ENCODE data around the gene NTN3. TPM values are rescaled to one million over a fixed set of nuclear protein-coding genes. Genes with fewer than 3 reads are reported as not detected.

Gene NTN3
- total RNA-seq, 1 donor = 0.36 TPM

- Histone ChIP-seq H3K36me3 (ENCODE audit: insufficient read depth, low read length) (no peaks in the 10 kb centered on the region), H4K20me1 (ENCODE audit: insufficient read depth, low read length) (peaks cover 11% of the 10 kb centered on the region), H3K4me1 (ENCODE audit: insufficient read depth, low read length) (peaks cover 13% of the 10 kb centered on the region), H3K27ac (ENCODE audit: low read depth, low read length) (no peak overlapping the region), H3K4me2 (ENCODE audit: insufficient read depth, low read length) (no peak overlapping the region), H3K27me3 (ENCODE audit: insufficient read depth, low read length) (no peaks in the 10 kb centered on the region), H3K4me3 (ENCODE audit: insufficient read depth, low read length) (no peak overlapping the region), H3K9me3 (ENCODE audit: low read depth, low read length) (no peaks in the 10 kb centered on the region), H3K79me2 (ENCODE audit: insufficient read depth, low read length) (peaks cover 16% of the 10 kb centered on the region), H2AFZ (ENCODE audit: low read length) (no peak overlapping the region)
- TF ChIP-seq, protein P1, sequence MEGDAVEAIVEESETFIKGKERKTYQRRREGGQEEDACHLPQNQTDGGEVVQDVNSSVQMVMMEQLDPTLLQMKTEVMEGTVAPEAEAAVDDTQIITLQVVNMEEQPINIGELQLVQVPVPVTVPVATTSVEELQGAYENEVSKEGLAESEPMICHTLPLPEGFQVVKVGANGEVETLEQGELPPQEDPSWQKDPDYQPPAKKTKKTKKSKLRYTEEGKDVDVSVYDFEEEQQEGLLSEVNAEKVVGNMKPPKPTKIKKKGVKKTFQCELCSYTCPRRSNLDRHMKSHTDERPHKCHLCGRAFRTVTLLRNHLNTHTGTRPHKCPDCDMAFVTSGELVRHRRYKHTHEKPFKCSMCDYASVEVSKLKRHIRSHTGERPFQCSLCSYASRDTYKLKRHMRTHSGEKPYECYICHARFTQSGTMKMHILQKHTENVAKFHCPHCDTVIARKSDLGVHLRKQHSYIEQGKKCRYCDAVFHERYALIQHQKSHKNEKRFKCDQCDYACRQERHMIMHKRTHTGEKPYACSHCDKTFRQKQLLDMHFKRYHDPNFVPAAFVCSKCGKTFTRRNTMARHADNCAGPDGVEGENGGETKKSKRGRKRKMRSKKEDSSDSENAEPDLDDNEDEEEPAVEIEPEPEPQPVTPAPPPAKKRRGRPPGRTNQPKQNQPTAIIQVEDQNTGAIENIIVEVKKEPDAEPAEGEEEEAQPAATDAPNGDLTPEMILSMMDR (IDR thresholded peaks at IDR 0.05; ENCODE audit: extremely low read depth, low read depth, low read length) = no peak
- no peak for DNase-seq (ENCODE audit: insufficient read length, low spot score, missing footprints)
Observed at GRCh38 chr16:2472488-2472864, 1.4 kb downstream of the NTN3 start.

- Histone ChIP-seq H2AFZ (ENCODE audit: low read length) (no peak overlapping the region), H3K4me2 (ENCODE audit: insufficient read depth, low read length) (no peak overlapping the region)
- no peak for DNase-seq (ENCODE audit: insufficient read length, low spot score, missing footprints)
Observed at GRCh38 chr16:2472885-2473445, 1.9 kb downstream of the NTN3 start.

GRCh38 chr16:2473446-2473926 is 2.4 kb downstream of the NTN3 start:
- peak overlapping the region; percentile 50 for H3K4me3 ChIP-seq (ENCODE audit: insufficient read depth, low read length)
- DNase-seq (ENCODE audit: insufficient read length, low spot score, missing footprints) = no peak
- peaks cover 26% of the 10 kb centered on the region for H3K79me2 ChIP-seq (ENCODE audit: insufficient read depth, low read length)
- no peak overlapping the region for H3K27ac ChIP-seq (ENCODE audit: low read depth, low read length)
- H3K4me2 ChIP-seq (ENCODE audit: insufficient read depth, low read length) = peak overlapping the region; percentile 88
- no peaks in the 10 kb centered on the region for H3K36me3 ChIP-seq (ENCODE audit: insufficient read depth, low read length)
- no peaks in the 10 kb centered on the region for H3K27me3 ChIP-seq (ENCODE audit: insufficient read depth, low read length)
- peaks cover 16% of the 10 kb centered on the region for H4K20me1 ChIP-seq (ENCODE audit: insufficient read depth, low read length)
- H3K9me3 ChIP-seq (ENCODE audit: low read depth, low read length) = no peaks in the 10 kb centered on the region
- peaks cover 10% of the 10 kb centered on the region for H3K4me1 ChIP-seq (ENCODE audit: insufficient read depth, low read length)
- TF ChIP-seq, protein P1 (IDR thresholded peaks at IDR 0.05; ENCODE audit: extremely low read depth, low read depth, low read length) = no peak
- H2AFZ ChIP-seq (ENCODE audit: low read length) = no peak overlapping the region

More at GRCh38 chr16:2472885-2473445, 1.9 kb downstream of the NTN3 start:
- H3K9me3 ChIP-seq (ENCODE audit: low read depth, low read length) = no peaks in the 10 kb centered on the region
- TF ChIP-seq, protein P1 (IDR thresholded peaks at IDR 0.05; ENCODE audit: extremely low read depth, low read depth, low read length) = no peak
- no peak overlapping the region for H3K4me3 ChIP-seq (ENCODE audit: insufficient read depth, low read length)
- peaks cover 21% of the 10 kb centered on the region for H3K79me2 ChIP-seq (ENCODE audit: insufficient read depth, low read length)
- peaks cover 13% of the 10 kb centered on the region for H3K4me1 ChIP-seq (ENCODE audit: insufficient read depth, low read length)
- peaks cover 11% of the 10 kb centered on the region for H4K20me1 ChIP-seq (ENCODE audit: insufficient read depth, low read length)
- no peak overlapping the region for H3K27ac ChIP-seq (ENCODE audit: low read depth, low read length)
- H3K27me3 ChIP-seq (ENCODE audit: insufficient read depth, low read length) = no peaks in the 10 kb centered on the region
- H3K36me3 ChIP-seq (ENCODE audit: insufficient read depth, low read length) = no peaks in the 10 kb centered on the region

DNA sequence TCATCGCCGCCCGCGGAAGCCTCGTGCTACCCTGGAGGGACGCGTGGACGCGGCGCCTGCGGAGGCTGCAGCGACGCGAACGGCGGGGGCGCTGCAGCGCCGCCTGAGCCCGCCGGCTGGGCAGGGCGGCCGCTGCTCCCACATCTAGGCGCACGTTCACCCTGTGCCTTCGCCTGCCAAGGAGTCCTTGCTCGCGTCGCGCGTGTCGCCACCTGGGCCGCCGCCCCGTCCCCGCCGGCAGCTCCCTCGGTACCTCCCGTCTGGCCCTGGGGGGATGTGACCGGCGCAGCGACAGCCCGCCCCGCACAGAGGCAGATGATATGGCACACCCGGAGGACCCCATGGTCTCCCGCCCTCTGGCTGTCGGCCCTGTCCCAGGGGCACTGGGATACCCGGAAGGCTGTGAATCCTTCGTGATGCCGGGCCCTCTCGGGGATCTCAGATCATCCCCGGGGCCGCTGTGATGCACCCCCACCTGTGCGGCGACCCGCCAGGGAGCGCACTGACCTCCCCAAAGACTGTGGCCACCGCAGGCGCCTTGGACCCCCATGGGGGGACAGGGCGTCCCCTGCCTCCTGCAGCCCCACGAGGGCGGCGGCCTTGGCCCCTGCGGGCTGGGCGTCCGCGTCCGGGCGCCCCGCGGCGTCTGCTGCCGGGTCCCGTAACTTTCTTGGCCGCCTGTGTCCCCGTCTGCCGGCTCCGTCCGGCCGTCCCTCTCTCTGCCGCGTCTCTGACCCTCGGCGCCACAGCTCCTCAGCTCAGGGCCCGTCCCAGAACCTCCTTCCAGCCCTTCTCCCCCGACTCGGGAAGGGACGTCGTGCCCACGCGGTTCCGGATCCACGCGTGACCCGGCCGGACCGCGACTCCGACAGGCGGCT is 3.1 kb downstream of the NTN3 start:
- H4K20me1 ChIP-seq (ENCODE audit: insufficient read depth, low read length) = peaks cover 18% of the 10 kb centered on the region
- TF ChIP-seq, protein P1 (IDR thresholded peaks at IDR 0.05; ENCODE audit: extremely low read depth, low read depth, low read length) = peak; percentile 18
- H3K9me3 ChIP-seq (ENCODE audit: low read depth, low read length) = no peaks in the 10 kb centered on the region
- peak overlapping the region; percentile 83 for H3K4me3 ChIP-seq (ENCODE audit: insufficient read depth, low read length)
- peak; percentile 99 for DNase-seq (ENCODE audit: insufficient read length, low spot score, missing footprints)
- no peaks in the 10 kb centered on the region for H3K36me3 ChIP-seq (ENCODE audit: insufficient read depth, low read length)
- peak overlapping the region; percentile 84 for H2AFZ ChIP-seq (ENCODE audit: low read length)
- peaks cover 9% of the 10 kb centered on the region for H3K4me1 ChIP-seq (ENCODE audit: insufficient read depth, low read length)
- peak overlapping the region; percentile 63 for H3K27ac ChIP-seq (ENCODE audit: low read depth, low read length)
- H3K79me2 ChIP-seq (ENCODE audit: insufficient read depth, low read length) = peaks cover 29% of the 10 kb centered on the region
- H3K27me3 ChIP-seq (ENCODE audit: insufficient read depth, low read length) = no peaks in the 10 kb centered on the region
- H3K4me2 ChIP-seq (ENCODE audit: insufficient read depth, low read length) = peak overlapping the region; percentile 88
